Anterior cingulate cortex (tissue), 58 donors: ENCODE data around the gene AZIN2.
A peak's percentile ranks its signal among the peaks of the same experiment; 100 is the strongest.
"Not testable (repeated sequence)": the region's sequence is repeated elsewhere in the genome, so short reads cannot be mapped to it uniquely, and the experiment has no call there.

Source experiments
- DNase-seq, 58 donors: peaks; one replicate each; lab custom pipeline; 2025; lab: John Stamatoyannopoulos, UW

AZIN2 gene

GRCh38 chr1:33080885-33081553, at the start of gene AZIN2:
Gene AZIN2, plus strand, starts transcription at chr1:33081153. Its CDS starts 1,097 bp downstream, at chr1:33082250.
- DNase-seq: peak; percentile 65 to 99 (median 95)

GRCh38 chr1:33031506-33031905, 49.4 kb upstream of the AZIN2 start:
- no peak for DNase-seq

- DNase-seq: no peak
These were observed 48.7 kb upstream of the AZIN2 start for GRCh38 chr1:33032126-33032869.

GRCh38 chr1:33036051-33036525, 44.9 kb upstream of the AZIN2 start:
- no peak for DNase-seq

- peak; percentile 66 to 99 (median 95) for DNase-seq
These were observed 44.1 kb upstream of the AZIN2 start, which contains the start of gene AK2 for GRCh38 chr1:33036526-33037503. Gene AK2, minus strand, starts transcription at chr1:33036883. Its CDS starts 55 bp downstream, at chr1:33036828.

- DNase-seq: no peak
These were observed 41.1 kb upstream of the AZIN2 start for GRCh38 chr1:33039840-33040239.

GRCh38 chr1:33041026-33041425, 39.9 kb upstream of the AZIN2 start:
- DNase-seq: no peak

- peak in 2 of 58 donors; percentile 14 to 20 for DNase-seq
These were observed 38.1 kb upstream of the AZIN2 start for GRCh38 chr1:33042831-33043230.

GRCh38 chr1:33043267-33044092, 37.5 kb upstream of the AZIN2 start:
- DNase-seq: no peak

GRCh38 chr1:33045246-33045645, 35.7 kb upstream of the AZIN2 start:
- DNase-seq: peak in 3 of 58 donors; percentile 2 to 16 (median 5)

GRCh38 chr1:33045814-33046213, 35.1 kb upstream of the AZIN2 start:
- DNase-seq: no peak

- DNase-seq: not testable (repeated sequence)
These were observed 34.7 kb upstream of the AZIN2 start for GRCh38 chr1:33046234-33046633.

- DNase-seq: no peak
These were observed 33.7 kb upstream of the AZIN2 start for GRCh38 chr1:33047290-33047689.

GRCh38 chr1:33047839-33048305, 33.1 kb upstream of the AZIN2 start:
- DNase-seq: no peak

GRCh38 chr1:33048426-33048825, 32.5 kb upstream of the AZIN2 start:
- peak in 3 of 58 donors; percentile 8 to 46 (median 22) for DNase-seq

GRCh38 chr1:33049371-33049770, 31.6 kb upstream of the AZIN2 start:
- no peak for DNase-seq

GRCh38 chr1:33050221-33051076, 30.5 kb upstream of the AZIN2 start:
- peak in 1 of 58 donors; percentile 8 for DNase-seq
